ENCODE data around the gene AHNAK. TPM values are rescaled to one million over a fixed set of nuclear protein-coding genes. Genes with fewer than 3 reads are reported as not detected.
A peak's percentile ranks its signal among the peaks of the same experiment; 100 is the strongest.

The AHNAK gene
- polyA plus RNA-seq, 2 of the 4 experiments (the other 2 are of a cell fraction) = 43.3 to 82.0 TPM

DNA sequence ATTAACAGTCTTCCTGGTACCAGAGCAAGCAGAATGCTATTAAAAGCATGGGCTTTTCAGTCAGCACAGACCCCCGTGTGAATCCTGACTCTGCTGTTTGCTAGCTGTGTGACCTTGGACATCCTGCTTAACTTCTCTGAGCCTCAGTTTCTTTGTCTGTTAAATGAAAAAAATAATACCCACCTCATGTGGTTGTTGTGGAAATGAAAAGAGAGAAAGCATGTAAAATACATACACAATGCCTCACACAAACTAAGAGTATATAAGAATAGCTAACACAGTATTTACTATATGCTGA lies 39.5 kb downstream of the AHNAK start:
- ChIA-PET POLR2A (no interaction called here), CTCF (interaction anchor here (0.9 to 7.9 kb wide), 11 partner anchors 10 to 112 kb away, joined by 3 to 82 read pairs (median 7); no protein-coding TSS in a partner anchor)
- peaks cover 73% of the 10 kb centered on the region for H3K4me1 ChIP-seq
- TF ChIP-seq ZFP36 (IDR thresholded peaks at IDR 0.05; ENCODE audit: borderline replicate concordance, partially characterized antibody) (peak; percentile 36), MAFK (IDR thresholded peaks at IDR 0.05; ENCODE audit: partially characterized antibody) (no peak)
- no peak for DNase-seq (ENCODE audit: low read depth in 1 of 2, low spot score in 1 of 2)
- no peak overlapping the region for H3K4me3 ChIP-seq
- no peaks in the 10 kb centered on the region for H3K9me3 ChIP-seq
- 53% methylated on average over 1 of the region's 1 CpG for whole genome bisulfite sequencing (ENCODE audit: missing lambda C conversion rate)
- H3K4me2 ChIP-seq = no peak overlapping the region
- no peak for ATAC-seq
- H3K27ac ChIP-seq = peak overlapping the region; percentile 82 to 86; a peak in 4 of 6 replicates
- no peak for FAIRE-seq

DNA sequence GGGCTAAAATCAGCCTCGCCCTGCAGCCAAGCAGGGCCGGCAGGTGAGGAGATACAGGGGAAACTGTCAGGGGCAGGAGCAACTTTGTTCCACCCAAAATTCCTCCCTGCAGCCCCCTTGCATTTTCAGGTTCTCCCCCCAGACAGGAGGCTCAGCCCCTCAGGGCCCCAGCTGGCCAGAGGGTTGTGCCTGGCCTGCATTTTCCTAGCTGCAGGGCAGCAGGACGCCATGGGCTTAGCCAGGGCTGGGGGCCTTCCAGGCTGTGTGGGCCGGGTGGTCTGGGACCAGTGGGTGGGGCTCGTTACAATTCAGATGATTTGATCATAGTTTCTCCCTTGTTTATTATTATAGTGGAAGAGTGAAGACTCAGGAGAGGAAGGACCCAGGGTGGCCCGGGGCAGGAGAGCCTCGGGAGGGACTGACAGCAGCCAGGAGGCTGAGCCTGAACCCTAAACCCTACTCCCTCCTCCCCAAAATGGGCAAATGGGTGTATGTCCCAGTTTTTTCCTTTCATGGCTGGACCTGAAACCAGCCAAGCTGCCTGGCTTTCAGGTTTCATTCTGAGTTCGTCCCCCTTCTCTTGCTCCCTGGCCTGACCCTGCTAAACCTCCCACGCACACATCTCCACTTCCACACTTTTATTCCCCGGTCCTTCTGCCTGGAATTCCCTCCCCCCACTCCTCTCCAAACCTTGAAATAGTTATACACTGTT lies 40.0 kb downstream of the AHNAK start:
- WGBS (ENCODE audit: missing lambda C conversion rate) = 71% methylated on average over 10 of the region's 10 CpGs
- peak overlapping the region; percentile 82 to 86; a peak in 3 of 6 replicates for H3K27ac ChIP-seq
- no peak for FAIRE-seq

DNA sequence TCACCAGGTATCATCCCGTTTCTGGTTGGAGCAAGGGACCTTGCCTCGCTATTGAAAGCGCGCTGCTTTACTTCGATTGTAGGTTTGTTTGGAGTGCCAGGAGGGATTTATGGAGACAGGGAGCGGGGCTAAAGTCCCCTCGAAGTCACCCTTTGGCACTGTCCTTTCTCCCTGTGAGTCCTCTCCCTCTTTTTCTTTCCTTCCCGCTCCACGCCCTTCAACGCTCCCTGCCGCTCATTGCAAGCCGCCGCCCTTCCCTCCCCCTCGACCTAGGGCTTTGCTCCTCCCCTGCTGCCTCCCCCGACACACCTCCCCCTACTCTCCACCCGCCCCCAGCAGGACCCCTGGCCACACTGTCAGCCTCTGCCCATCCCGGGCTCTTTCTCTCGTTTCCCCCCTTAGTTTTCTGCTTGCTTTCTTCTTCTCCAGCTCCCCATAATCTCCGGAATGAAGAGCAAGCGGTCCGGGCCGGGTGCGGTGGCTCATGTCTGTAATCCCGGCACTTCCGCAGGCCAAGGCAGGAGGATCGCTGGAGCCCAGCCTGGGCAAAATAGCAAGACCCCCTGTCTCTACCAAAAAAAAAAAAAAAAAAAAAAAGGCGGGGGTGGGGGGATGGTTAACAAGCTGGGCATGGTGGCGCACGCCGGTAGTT lies 41.0 kb downstream of the AHNAK start:
- POLR2A ChIA-PET = no interaction called here
- H3K4me2 ChIP-seq = no peak overlapping the region
- no peak for ATAC-seq
- no peak for DNase-seq (ENCODE audit: low read depth in 1 of 2, low spot score in 1 of 2)
- no peaks in the 10 kb centered on the region for H3K9me3 ChIP-seq
- H3K27ac ChIP-seq = no peak overlapping the region; a peak in 3 of 6 replicates
- FAIRE-seq = no peak
- no peak overlapping the region for H3K4me3 ChIP-seq
- 92% methylated on average over 25 of the region's 30 CpGs for WGBS (ENCODE audit: missing lambda C conversion rate)
- peaks cover 72% of the 10 kb centered on the region for H3K4me1 ChIP-seq
- TF ChIP-seq NR3C1 (IDR thresholded peaks at IDR 0.05) (no peak), JUNB (IDR thresholded peaks at IDR 0.05) (no peak)
- TF ChIP-seq, protein P1, sequence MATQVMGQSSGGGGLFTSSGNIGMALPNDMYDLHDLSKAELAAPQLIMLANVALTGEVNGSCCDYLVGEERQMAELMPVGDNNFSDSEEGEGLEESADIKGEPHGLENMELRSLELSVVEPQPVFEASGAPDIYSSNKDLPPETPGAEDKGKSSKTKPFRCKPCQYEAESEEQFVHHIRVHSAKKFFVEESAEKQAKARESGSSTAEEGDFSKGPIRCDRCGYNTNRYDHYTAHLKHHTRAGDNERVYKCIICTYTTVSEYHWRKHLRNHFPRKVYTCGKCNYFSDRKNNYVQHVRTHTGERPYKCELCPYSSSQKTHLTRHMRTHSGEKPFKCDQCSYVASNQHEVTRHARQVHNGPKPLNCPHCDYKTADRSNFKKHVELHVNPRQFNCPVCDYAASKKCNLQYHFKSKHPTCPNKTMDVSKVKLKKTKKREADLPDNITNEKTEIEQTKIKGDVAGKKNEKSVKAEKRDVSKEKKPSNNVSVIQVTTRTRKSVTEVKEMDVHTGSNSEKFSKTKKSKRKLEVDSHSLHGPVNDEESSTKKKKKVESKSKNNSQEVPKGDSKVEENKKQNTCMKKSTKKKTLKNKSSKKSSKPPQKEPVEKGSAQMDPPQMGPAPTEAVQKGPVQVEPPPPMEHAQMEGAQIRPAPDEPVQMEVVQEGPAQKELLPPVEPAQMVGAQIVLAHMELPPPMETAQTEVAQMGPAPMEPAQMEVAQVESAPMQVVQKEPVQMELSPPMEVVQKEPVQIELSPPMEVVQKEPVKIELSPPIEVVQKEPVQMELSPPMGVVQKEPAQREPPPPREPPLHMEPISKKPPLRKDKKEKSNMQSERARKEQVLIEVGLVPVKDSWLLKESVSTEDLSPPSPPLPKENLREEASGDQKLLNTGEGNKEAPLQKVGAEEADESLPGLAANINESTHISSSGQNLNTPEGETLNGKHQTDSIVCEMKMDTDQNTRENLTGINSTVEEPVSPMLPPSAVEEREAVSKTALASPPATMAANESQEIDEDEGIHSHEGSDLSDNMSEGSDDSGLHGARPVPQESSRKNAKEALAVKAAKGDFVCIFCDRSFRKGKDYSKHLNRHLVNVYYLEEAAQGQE (IDR thresholded peaks at IDR 0.05) = no peak
- CTCF ChIA-PET = interaction anchor here (0.6 to 5.7 kb wide), 4 partner anchors 9 to 81 kb away, joined by 5 to 39 read pairs (median 16); no protein-coding TSS in a partner anchor

More for the DNA sequence above, 40.0 kb downstream of the AHNAK start:
- ATAC-seq = no peak
- no peak overlapping the region for H3K4me3 ChIP-seq
- POLR2A ChIA-PET = no interaction called here
- TF ChIP-seq CHD4 (IDR thresholded peaks at IDR 0.05; ENCODE audit: borderline replicate concordance) = no peak
- TF ChIP-seq HOXA7 (CRISPR knock-in tag; IDR thresholded peaks at IDR 0.05) = no peak
- no peak for TF ChIP-seq EHF (CRISPR knock-in tag; IDR thresholded peaks at IDR 0.05)
- no peak for TF ChIP-seq ZC3H11A (IDR thresholded peaks at IDR 0.05)
- no peak for TF ChIP-seq MAZ (IDR thresholded peaks at IDR 0.05; ENCODE audit: borderline replicate concordance, low read depth, low read length)
- CTCF ChIA-PET = interaction anchor here (0.7 to 7.9 kb wide), 10 partner anchors 10 to 111 kb away, joined by 3 to 82 read pairs (median 11); no protein-coding TSS in a partner anchor
- no peak for DNase-seq (ENCODE audit: low read depth in 1 of 2, low spot score in 1 of 2)
- H3K4me2 ChIP-seq = no peak overlapping the region
- no peaks in the 10 kb centered on the region for H3K9me3 ChIP-seq
- H3K4me1 ChIP-seq = peaks cover 78% of the 10 kb centered on the region

DNA sequence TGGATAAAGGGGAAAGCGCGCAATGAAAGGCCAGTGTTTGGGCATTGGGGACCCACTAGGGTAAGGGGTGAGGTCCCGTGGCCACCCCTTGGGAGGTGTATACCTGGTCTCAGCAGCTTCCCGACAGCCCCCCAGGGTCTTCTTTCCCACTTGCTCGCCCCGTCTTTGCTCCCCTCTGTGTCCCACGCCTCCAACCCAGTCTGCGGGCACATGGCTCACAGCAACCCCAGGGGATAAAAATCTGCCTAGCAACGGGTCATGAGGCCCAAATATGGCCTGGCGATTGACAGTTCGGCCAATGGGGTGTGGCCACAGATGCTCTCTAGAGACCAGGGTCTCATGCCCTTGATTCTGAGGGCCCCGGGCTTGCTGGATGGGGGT lies 41.6 kb downstream of the AHNAK start:
- FAIRE-seq (no peak), DNase-seq (ENCODE audit: low read depth in 1 of 2, low spot score in 1 of 2) (no peak), ATAC-seq (no peak)
- ChIA-PET CTCF (interaction anchor here (1.8 to 5.7 kb wide), 3 partner anchors 8 to 80 kb away, joined by 14 to 39 read pairs (median 18); no protein-coding TSS in a partner anchor), POLR2A (no interaction called here)
- Histone ChIP-seq H3K27ac (peak overlapping the region; percentile 13 to 36; a peak in 2 of 6 replicates), H3K9me3 (no peaks in the 10 kb centered on the region), H3K4me3 (no peak overlapping the region), H3K4me2 (no peak overlapping the region), H3K4me1 (peaks cover 67% of the 10 kb centered on the region)
- WGBS (ENCODE audit: missing lambda C conversion rate) = 87% methylated on average over 10 of the region's 12 CpGs
- TF ChIP-seq SREBF2 (IDR thresholded peaks at IDR 0.05) = no peak
- TF ChIP-seq RFX5 (IDR thresholded peaks at IDR 0.05) = peak; percentile 87

Measured in A549 (cell line).